HepG2 (cell line): ENCODE data around the gene ARVCF. TPM values are rescaled to one million over a fixed set of nuclear protein-coding genes. Genes with fewer than 3 reads are reported as not detected.

Experiments
- FOXM1 ChIP-seq: sonication (generic); formaldehyde crosslinking; IDR thresholded peaks from 2 replicates; pipeline ENCODE4 v1.5.0; 2020; ENCODE audit warnings: missing genetic modification reagents
- KAT2B ChIP-seq: fragments of 150-350 bp; IDR thresholded peaks from 2 replicates; pipeline ENCODE4 v1.6.1; 2014; ENCODE audit warnings: low read depth, low read length, borderline replicate concordance
- NCOA1 ChIP-seq: sonication (generic); formaldehyde crosslinking; IDR thresholded peaks from 2 replicates; pipeline ENCODE4 v1.9.0; 2021; ENCODE audit warnings: missing genetic modification reagents
- SATB2 ChIP-seq: sonication (generic); formaldehyde crosslinking; IDR thresholded peaks from 2 replicates; pipeline ENCODE4 v1.5.0; 2020; ENCODE audit warnings: missing genetic modification reagents
- ZBTB42 ChIP-seq: sonication (generic); formaldehyde crosslinking; IDR thresholded peaks from 2 replicates; pipeline ENCODE4 v1.5.0; 2020; ENCODE audit warnings: mild to moderate bottlenecking, missing genetic modification reagents
- ZNF3 ChIP-seq: IDR thresholded peaks from 2 replicates; pipeline ENCODE4 v1.7.0; 2017; ENCODE audit warnings: inconsistent platforms
- ZNF367 ChIP-seq: sonication (generic); formaldehyde crosslinking; IDR thresholded peaks from 2 replicates; pipeline ENCODE4 v1.4.0; 2020; ENCODE audit warnings: missing genetic modification reagents, borderline replicate concordance
- ZNF841 ChIP-seq: sonication (generic); formaldehyde crosslinking; IDR thresholded peaks from 2 replicates; pipeline ENCODE4 v1.8.1; 2023; ENCODE audit warnings: missing genetic modification reagents, borderline replicate concordance
- polyA plus RNA-seq, 8 experiments: library from polyadenylated mRNA; depleted of rRNA in 3 of 8; stranded (reverse) in 7 of 8; unstranded in 1 of 8; fragments of >200 nt; fragmentation: Illumina TruSeq in 4 of 8; extraction: Trizol in 4 of 8; gene quantifications; 2 replicates each; pipeline versions ENCODE4 v1.2.1 to v1.2.3, GENCODE V29; 2011 to 2016; ENCODE audit warnings: low read depth in 4 of 8, missing spikeins in 1 of 8, mixed read lengths in 1 of 8; ENCODE audit not compliant: insufficient read depth in 1 of 8
- total RNA-seq, 5 experiments: library from RNA; depleted of rRNA; stranded (reverse); fragments of >200 nt; fragmentation: Illumina TruSeq; extraction: Trizol; gene quantifications; 2 replicates each; pipeline ENCODE4 v1.2.3, GENCODE V29; 2016; ENCODE audit warnings: low read depth in 1 of 5
- TF ChIP-seq, protein P1 (sequence below): sonication (generic); formaldehyde crosslinking; IDR thresholded peaks from 2 replicates; pipeline ENCODE4 v1.9.0; 2021; ENCODE audit warnings: mild to moderate bottlenecking, missing genetic modification reagents
- TF ChIP-seq, protein P2 (sequence below): sonication (generic); formaldehyde crosslinking; IDR thresholded peaks from one replicate; pipeline ENCODE4 v1.5.1; 2020; ENCODE audit warnings: mild to moderate bottlenecking, missing genetic modification reagents; ENCODE audit errors: not compliant biosample characterization
- TF ChIP-seq, protein P3 (sequence below): sonication (generic); formaldehyde crosslinking; IDR thresholded peaks from 2 replicates; pipeline ENCODE4 v1.4.0; 2020; ENCODE audit warnings: mild to moderate bottlenecking, missing genetic modification reagents

The ARVCF gene
- total and polyA plus RNA-seq, 2 of the 13 experiments (the other 11 are each of a cell fraction or from before 2014, with no cell fraction given) = 16.4 to 17.7 TPM

DNA sequence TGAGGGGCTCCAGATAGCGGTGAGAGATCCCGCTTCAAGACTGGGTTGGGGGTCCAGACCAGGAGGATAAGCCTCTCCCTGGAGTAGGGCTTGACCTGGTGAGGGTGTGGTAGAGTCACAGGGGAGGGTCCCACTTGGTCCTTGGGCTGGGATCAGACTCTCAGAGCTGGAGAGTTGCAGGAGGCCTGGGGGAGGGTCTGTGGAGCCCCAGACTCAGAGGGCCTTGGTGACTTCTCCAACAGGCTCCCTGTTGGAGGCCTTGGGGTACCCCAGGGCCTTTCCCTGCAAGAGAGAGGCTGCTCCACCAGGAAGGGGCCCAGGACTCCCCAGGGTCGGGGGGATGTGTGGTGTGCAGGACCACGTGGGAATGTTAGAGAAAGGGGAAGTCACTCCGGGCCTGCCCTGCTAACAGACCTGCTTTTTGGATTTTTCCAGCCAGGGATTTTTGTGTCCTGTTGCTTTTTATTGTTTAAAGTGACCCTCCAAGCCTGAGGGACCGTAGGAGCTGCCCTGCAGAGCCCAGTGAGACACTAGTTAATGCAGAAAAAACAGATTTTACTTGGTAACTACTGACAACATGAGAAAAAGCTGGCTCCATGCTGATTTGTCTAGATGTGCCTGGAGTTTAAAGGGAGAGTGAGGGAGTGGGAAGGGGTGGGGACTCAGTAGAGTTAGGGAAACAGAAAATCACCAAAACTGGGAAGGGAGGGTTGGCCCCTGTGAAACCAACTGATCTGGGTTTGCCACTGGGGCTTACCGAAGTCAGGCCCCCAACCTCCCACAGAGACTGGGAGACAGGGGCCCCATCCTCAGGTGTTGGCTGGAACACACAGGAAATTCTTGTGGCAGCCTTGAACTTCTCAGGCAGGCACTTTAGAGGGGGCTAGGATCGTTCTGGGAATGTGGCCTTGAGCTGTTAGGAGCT is 74.2 kb downstream of the ARVCF start (continued):
- TF ChIP-seq, protein P1, sequence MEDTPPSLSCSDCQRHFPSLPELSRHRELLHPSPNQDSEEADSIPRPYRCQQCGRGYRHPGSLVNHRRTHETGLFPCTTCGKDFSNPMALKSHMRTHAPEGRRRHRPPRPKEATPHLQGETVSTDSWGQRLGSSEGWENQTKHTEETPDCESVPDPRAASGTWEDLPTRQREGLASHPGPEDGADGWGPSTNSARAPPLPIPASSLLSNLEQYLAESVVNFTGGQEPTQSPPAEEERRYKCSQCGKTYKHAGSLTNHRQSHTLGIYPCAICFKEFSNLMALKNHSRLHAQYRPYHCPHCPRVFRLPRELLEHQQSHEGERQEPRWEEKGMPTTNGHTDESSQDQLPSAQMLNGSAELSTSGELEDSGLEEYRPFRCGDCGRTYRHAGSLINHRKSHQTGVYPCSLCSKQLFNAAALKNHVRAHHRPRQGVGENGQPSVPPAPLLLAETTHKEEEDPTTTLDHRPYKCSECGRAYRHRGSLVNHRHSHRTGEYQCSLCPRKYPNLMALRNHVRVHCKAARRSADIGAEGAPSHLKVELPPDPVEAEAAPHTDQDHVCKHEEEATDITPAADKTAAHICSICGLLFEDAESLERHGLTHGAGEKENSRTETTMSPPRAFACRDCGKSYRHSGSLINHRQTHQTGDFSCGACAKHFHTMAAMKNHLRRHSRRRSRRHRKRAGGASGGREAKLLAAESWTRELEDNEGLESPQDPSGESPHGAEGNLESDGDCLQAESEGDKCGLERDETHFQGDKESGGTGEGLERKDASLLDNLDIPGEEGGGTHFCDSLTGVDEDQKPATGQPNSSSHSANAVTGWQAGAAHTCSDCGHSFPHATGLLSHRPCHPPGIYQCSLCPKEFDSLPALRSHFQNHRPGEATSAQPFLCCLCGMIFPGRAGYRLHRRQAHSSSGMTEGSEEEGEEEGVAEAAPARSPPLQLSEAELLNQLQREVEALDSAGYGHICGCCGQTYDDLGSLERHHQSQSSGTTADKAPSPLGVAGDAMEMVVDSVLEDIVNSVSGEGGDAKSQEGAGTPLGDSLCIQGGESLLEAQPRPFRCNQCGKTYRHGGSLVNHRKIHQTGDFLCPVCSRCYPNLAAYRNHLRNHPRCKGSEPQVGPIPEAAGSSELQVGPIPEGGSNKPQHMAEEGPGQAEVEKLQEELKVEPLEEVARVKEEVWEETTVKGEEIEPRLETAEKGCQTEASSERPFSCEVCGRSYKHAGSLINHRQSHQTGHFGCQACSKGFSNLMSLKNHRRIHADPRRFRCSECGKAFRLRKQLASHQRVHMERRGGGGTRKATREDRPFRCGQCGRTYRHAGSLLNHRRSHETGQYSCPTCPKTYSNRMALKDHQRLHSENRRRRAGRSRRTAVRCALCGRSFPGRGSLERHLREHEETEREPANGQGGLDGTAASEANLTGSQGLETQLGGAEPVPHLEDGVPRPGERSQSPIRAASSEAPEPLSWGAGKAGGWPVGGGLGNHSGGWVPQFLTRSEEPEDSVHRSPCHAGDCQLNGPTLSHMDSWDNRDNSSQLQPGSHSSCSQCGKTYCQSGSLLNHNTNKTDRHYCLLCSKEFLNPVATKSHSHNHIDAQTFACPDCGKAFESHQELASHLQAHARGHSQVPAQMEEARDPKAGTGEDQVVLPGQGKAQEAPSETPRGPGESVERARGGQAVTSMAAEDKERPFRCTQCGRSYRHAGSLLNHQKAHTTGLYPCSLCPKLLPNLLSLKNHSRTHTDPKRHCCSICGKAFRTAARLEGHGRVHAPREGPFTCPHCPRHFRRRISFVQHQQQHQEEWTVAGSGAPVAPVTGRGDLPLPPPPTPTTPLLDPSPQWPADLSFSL = no peak
- TF ChIP-seq ZNF367 (CRISPR knock-in tag) = no peak
- no peak for TF ChIP-seq FOXM1 (CRISPR knock-in tag)
- no peak for TF ChIP-seq ZBTB42 (CRISPR knock-in tag)
- TF ChIP-seq KAT2B = no peak
- TF ChIP-seq, protein P2, sequence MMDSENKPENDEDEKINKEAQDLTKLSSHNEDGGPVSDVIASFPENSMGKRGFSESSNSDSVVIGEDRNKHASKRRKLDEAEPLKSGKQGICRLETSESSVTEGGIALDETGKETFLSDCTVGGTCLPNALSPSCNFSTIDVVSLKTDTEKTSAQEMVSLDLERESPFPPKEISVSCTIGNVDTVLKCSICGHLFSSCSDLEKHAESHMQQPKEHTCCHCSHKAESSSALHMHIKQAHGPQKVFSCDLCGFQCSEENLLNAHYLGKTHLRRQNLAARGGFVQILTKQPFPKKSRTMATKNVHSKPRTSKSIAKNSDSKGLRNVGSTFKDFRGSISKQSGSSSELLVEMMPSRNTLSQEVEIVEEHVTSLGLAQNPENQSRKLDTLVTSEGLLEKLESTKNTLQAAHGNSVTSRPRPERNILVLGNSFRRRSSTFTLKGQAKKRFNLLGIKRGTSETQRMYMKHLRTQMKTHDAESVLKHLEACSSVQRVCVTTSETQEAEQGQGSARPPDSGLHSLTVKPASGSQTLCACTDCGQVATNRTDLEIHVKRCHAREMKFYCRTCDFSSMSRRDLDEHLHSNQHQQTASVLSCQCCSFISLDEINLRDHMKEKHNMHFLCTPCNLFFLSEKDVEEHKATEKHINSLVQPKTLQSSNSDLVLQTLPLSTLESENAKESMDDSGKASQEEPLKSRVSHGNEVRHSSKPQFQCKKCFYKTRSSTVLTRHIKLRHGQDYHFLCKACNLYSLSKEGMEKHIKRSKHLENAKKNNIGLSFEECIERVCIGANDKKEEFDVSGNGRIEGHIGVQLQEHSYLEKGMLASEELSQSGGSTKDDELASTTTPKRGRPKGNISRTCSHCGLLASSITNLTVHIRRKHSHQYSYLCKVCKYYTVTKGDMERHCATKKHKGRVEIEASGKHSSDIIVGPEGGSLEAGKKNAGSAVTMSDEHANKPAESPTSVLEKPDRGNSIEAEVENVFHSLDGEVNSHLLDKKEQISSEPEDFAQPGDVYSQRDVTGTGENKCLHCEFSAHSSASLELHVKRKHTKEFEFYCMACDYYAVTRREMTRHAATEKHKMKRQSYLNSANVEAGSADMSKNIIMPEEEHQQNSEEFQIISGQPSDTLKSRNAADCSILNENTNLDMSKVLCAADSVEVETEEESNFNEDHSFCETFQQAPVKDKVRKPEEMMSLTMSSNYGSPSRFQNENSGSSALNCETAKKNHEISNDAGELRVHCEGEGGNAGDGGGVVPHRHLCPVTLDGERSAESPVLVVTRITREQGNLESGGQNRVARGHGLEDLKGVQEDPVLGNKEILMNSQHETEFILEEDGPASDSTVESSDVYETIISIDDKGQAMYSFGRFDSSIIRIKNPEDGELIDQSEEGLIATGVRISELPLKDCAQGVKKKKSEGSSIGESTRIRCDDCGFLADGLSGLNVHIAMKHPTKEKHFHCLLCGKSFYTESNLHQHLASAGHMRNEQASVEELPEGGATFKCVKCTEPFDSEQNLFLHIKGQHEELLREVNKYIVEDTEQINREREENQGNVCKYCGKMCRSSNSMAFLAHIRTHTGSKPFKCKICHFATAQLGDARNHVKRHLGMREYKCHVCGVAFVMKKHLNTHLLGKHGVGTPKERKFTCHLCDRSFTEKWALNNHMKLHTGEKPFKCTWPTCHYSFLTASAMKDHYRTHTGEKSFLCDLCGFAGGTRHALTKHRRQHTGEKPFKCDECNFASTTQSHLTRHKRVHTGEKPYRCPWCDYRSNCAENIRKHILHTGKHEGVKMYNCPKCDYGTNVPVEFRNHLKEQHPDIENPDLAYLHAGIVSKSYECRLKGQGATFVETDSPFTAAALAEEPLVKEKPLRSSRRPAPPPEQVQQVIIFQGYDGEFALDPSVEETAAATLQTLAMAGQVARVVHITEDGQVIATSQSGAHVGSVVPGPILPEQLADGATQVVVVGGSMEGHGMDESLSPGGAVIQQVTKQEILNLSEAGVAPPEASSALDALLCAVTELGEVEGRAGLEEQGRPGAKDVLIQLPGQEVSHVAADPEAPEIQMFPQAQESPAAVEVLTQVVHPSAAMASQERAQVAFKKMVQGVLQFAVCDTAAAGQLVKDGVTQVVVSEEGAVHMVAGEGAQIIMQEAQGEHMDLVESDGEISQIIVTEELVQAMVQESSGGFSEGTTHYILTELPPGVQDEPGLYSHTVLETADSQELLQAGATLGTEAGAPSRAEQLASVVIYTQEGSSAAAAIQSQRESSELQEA (CRISPR knock-in tag) = no peak
- TF ChIP-seq, protein P3, sequence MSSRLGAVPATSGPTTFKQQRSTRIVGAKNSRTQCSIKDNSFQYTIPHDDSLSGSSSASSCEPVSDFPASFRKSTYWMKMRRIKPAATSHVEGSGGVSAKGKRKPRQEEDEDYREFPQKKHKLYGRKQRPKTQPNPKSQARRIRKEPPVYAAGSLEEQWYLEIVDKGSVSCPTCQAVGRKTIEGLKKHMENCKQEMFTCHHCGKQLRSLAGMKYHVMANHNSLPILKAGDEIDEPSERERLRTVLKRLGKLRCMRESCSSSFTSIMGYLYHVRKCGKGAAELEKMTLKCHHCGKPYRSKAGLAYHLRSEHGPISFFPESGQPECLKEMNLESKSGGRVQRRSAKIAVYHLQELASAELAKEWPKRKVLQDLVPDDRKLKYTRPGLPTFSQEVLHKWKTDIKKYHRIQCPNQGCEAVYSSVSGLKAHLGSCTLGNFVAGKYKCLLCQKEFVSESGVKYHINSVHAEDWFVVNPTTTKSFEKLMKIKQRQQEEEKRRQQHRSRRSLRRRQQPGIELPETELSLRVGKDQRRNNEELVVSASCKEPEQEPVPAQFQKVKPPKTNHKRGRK (CRISPR knock-in tag) = no peak
- no peak for TF ChIP-seq ZNF841
- TF ChIP-seq ZNF3 (CRISPR knock-in tag) = no peak
- no peak for TF ChIP-seq SATB2
- TF ChIP-seq NCOA1 (CRISPR knock-in tag) = no peak
